ACC112 (cell line): Measurements from ENCODE around the gene OR5A2.
"Not testable (repeated sequence)": the region's sequence is repeated elsewhere in the genome, so short reads cannot be mapped to it uniquely, and the experiment has no call there.

Source experiments
- H2AFZ ChIP-seq: fragments of 200-600 bp; sonication (generic); one replicate; pipeline ENCODE4 v1.6.0; 2017; ENCODE audit warnings: antibody characterized with exemption, low read length; ENCODE audit not compliant: unreplicated experiment
- H3K27ac ChIP-seq: fragments of 200-600 bp; sonication (generic); 2 replicates; pipeline ENCODE4 v1.5.1; 2014; ENCODE audit warnings: low read depth, mild to moderate bottlenecking, antibody characterized with exemption, low read length, moderate library complexity
- H3K27me3 ChIP-seq: fragments of 200-600 bp; sonication (generic); 2 replicates; pipeline ENCODE4 v1.6.1; 2014; ENCODE audit warnings: mild to moderate bottlenecking, antibody characterized with exemption, low read length, moderate library complexity, mixed read lengths; ENCODE audit not compliant: insufficient read depth
- H3K36me3 ChIP-seq: fragments of 200-600 bp; sonication (generic); 2 replicates; pipeline ENCODE4 v1.6.1; 2016; ENCODE audit warnings: mild to moderate bottlenecking, antibody characterized with exemption, low read length, moderate library complexity, mixed read lengths; ENCODE audit not compliant: insufficient read depth
- H3K4me1 ChIP-seq: fragments of 200-600 bp; sonication (generic); one replicate; pipeline ENCODE4 v1.6.1; 2016; ENCODE audit warnings: low read length, mixed read lengths; ENCODE audit not compliant: insufficient read depth, unreplicated experiment, control insufficient read depth
- H3K4me3 ChIP-seq: fragments of 200-600 bp; sonication (generic); 2 replicates; pipeline ENCODE4 v1.5.1; 2014; ENCODE audit warnings: mild to moderate bottlenecking, low read depth, low read length
- H3K79me2 ChIP-seq: fragments of 200-600 bp; sonication (generic); one replicate; pipeline ENCODE4 v1.6.0; 2016; ENCODE audit warnings: low read length; ENCODE audit not compliant: control insufficient read depth, unreplicated experiment, insufficient read depth

The OR5A2 gene

GRCh38 chr11:59394186-59394585 is 32.0 kb downstream of the OR5A2 start:
- no peaks in the 10 kb centered on the region for H3K36me3 ChIP-seq
- H3K4me1 ChIP-seq, result no peaks in the 10 kb centered on the region
- no peak overlapping the region for H3K4me3 ChIP-seq
- no peak overlapping the region for H3K27ac ChIP-seq
- H3K27me3 ChIP-seq, result peaks cover 6% of the 10 kb centered on the region; the same call in 1 of the 2 replicates
- H3K79me2 ChIP-seq, result no peaks in the 10 kb centered on the region
- H2AFZ ChIP-seq, result no peak overlapping the region

GRCh38 chr11:59380263-59381059 is 45.8 kb downstream of the OR5A2 start:
- Histone ChIP-seq H2AFZ (no peak overlapping the region), H3K4me3 (no peak overlapping the region), H3K4me1 (no peaks in the 10 kb centered on the region), H3K27ac (no peak overlapping the region), H3K79me2 (no peaks in the 10 kb centered on the region), H3K36me3 (no peaks in the 10 kb centered on the region), H3K27me3 (no peaks in the 10 kb centered on the region)

GRCh38 chr11:59372324-59372723 is 53.9 kb downstream of the OR5A2 start:
- not testable (repeated sequence) for H2AFZ ChIP-seq, H3K4me3 ChIP-seq, H3K36me3 ChIP-seq, H3K79me2 ChIP-seq, H3K27ac ChIP-seq, H3K4me1 ChIP-seq, H3K27me3 ChIP-seq

- H3K36me3 ChIP-seq, result no peaks in the 10 kb centered on the region
- H3K4me1 ChIP-seq, result no peaks in the 10 kb centered on the region
- no peaks in the 10 kb centered on the region for H3K27me3 ChIP-seq
- no peaks in the 10 kb centered on the region for H3K79me2 ChIP-seq
- H2AFZ ChIP-seq, result no peak overlapping the region
- H3K27ac ChIP-seq, result no peak overlapping the region
- no peak overlapping the region for H3K4me3 ChIP-seq
Measured at GRCh38 chr11:59368238-59369022, 57.8 kb downstream of the OR5A2 start.
